GM13977 (cell line): ENCODE measurements around the gene EBF4.
A peak's percentile ranks its signal among the peaks of the same experiment; 100 is the strongest.

ENCODE experiments used
- DNase-seq: peaks from one replicate; pipeline ENCODE4 v3.0.0; 2012; ENCODE audit warnings: low spot score
- in situ Hi-C: fragments of 300-500 bp; cut with MboI; formaldehyde crosslinking; loops from one replicate; pipeline ENCODE4 v1.12.0; 2022; ENCODE audit warnings: low sequenced_read_pairs, low pct_unique_long_range_greater_than_20kb, mixed read lengths, inconsistent platforms; ENCODE audit not compliant: unreplicated experiment
- TF ChIP-seq, protein P1 (sequence below): IDR thresholded peaks from 2 replicates; pipeline ENCODE4 v1.5.1; 2012; ENCODE audit warnings: mild to moderate bottlenecking, control low read depth; ENCODE audit not compliant: insufficient read depth; ENCODE audit errors: extremely low read depth, missing control alignments

The EBF4 gene, protein sequence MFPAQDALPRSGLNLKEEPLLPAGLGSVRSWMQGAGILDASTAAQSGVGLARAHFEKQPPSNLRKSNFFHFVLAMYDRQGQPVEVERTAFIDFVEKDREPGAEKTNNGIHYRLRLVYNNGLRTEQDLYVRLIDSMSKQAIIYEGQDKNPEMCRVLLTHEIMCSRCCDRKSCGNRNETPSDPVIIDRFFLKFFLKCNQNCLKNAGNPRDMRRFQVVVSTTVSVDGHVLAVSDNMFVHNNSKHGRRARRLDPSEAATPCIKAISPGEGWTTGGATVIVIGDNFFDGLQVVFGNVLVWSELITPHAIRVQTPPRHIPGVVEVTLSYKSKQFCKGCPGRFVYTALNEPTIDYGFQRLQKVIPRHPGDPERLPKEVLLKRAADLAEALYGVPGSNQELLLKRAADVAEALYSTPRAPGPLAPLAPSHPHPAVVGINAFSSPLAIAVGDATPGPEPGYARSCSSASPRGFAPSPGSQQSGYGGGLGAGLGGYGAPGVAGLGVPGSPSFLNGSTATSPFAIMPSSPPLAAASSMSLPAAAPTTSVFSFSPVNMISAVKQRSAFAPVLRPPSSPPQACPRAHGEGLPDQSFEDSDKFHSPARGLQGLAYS

DNA sequence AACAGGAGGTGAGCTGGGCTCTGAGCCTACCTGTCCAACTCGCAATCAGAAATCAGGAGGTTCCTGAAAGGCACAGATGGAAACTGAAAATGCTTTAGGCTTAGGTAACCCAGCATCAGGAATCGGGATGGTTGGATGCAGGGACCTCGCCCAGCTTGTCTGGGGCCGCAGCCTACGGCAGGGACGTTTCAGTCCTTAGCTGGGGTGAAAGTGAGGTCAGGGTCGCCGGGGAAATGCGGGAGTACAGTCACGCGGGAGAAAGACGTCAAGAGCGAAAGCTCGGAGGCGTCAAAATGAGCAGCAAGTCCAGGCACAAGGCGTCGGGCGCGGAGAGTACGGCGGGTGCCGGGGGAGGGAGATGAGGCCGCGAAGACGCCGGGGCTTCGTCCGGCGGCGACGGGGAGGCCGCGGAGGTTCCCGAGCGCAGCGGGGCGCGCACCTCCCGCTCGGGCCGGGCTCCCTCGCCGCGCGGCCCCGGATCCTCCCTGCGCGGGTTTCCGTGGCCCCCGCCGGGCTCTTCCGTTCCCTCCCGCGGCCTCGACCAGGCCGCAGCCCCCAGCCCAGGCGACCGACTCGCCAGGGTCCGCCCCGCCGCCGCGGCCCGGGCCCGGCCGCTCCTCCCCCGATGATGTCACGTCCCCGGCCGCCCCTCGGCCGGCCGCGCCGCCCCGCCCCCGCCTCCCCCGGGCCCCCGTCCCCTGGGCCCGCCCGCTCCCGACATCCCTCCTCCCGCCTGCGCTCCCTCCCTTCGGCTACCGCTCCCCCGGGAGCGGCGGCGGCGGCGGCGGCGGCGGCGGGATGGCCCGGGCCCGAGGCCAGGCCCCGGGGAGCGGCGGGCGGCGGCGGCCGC is at the start of gene EBF4:
TSS of gene EBF4 (plus strand) at position 745 of the 850 bp plus-strand sequence. CDS start 866 bp downstream, outside the sequence.
- TF ChIP-seq, protein P1, sequence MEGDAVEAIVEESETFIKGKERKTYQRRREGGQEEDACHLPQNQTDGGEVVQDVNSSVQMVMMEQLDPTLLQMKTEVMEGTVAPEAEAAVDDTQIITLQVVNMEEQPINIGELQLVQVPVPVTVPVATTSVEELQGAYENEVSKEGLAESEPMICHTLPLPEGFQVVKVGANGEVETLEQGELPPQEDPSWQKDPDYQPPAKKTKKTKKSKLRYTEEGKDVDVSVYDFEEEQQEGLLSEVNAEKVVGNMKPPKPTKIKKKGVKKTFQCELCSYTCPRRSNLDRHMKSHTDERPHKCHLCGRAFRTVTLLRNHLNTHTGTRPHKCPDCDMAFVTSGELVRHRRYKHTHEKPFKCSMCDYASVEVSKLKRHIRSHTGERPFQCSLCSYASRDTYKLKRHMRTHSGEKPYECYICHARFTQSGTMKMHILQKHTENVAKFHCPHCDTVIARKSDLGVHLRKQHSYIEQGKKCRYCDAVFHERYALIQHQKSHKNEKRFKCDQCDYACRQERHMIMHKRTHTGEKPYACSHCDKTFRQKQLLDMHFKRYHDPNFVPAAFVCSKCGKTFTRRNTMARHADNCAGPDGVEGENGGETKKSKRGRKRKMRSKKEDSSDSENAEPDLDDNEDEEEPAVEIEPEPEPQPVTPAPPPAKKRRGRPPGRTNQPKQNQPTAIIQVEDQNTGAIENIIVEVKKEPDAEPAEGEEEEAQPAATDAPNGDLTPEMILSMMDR = no peak
- DNase-seq = peak; percentile 84
- in situ Hi-C loops = no loop called here

DNA sequence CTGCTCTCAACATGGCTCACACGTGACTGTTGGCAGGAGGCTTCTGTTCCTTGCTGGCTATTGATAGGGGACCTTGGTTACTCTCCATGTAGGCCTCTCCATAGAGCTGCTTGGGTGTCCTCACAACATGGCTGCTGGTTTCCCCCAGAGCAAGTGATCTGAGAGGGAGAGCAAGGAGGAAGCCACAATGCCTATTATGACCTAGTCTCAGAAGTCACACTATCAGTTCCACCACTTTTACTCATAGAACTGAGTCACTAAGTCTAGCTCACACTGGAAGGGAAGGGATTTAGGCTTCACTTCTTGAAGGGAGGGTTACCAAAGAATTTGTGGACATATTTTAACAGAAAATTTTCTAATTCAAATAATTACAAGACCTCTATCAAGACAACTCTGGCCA is 48.9 kb upstream of the EBF4 start:
- TF ChIP-seq, protein P1 = no peak
- DNase-seq = no peak
- in situ Hi-C loops = no loop called here

DNA sequence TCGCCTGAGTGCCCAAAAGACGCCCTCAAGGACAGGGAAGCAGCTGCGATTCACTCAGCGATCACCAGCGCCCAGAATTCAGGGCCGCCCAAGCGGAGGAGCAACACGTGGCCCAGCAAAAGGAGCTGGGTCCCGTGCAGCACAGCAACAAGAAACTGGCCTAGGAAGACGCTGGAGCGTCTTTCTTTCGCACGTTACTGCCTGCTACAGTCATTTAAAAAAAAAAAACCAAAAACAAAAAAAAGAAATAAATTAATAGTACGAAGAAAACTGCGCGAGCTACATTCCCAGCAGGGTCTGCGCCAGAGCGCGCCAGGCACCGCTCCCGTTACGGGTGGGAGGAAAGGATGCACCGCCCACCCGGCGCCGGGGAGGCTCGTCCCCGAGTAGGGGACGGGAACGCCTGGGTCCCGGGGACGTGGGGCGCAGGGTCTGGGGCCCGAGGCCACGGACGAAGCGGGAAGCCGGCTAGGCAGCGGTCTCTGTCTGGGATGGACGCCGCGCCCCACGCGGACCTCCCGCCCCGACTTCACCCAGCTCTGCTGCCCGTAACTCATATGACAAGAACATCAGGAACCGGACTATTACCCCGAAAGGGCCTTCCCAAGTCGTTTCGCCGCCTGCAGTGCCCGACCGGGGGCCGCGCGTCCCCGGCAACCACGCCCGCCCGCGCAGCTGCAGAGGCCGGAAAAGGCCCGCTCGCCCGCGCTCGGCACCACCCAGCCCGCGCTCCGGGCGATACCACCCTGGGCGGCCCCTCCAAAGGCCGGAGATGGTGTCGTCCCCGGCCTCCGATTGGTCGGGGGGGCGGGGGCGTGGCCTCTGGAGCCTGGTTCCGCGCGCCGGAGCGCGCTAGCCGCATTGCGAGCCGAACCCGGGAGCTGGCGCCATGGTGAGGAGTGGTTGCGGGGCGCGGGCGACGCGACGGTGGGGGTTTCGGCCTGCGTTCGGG is 40.5 kb upstream of the EBF4 start, which contains the start of gene NOP56:
TSS of gene NOP56 (plus strand) at position 861 of the 952 bp plus-strand sequence. CDS start at position 890, 29 bp downstream.
- TF ChIP-seq, protein P1 = no peak
- in situ Hi-C loops = no loop called here
- peak; percentile 95 for DNase-seq

DNA sequence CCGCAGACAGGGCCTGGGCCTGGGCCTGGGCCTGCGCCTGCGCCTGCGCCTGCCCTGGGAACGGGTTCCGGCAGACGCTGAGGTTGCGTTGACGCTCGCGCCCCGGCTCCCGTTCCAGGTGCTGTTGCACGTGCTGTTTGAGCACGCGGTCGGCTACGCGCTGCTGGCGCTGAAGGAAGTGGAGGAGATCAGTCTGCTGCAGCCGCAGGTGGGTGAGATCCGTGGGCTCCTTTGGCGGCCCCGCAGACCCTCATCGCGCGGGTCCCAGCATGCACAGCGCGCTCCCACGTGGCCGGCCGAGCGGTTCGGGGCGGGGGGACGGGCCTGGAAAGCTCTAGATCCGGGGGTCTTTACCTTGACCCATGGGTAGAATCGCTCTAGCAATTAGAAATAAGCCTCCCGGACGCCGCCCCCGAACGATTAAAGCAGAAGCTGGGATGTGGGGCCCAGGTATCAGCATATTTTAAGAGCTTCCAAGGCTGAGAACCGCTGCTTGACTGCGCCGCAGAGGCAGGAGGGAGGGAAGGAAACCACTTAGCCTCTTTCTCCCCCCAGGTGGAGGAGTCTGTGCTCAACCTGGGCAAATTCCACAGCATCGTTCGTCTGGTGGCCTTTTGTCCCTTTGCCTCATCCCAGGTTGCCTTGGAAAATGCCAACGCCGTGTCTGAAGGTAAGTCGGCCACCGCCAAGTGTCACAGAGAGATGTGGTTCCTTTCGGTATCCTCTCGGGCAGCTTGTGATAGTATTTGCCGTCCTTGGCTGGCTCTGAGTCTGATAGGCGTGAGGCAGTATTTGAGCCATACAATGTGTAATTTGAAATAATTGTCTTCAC is 39.6 kb upstream of the EBF4 start:
- DNase-seq = peak; percentile 64
- in situ Hi-C loops = no loop called here
- TF ChIP-seq, protein P1 = no peak

DNA sequence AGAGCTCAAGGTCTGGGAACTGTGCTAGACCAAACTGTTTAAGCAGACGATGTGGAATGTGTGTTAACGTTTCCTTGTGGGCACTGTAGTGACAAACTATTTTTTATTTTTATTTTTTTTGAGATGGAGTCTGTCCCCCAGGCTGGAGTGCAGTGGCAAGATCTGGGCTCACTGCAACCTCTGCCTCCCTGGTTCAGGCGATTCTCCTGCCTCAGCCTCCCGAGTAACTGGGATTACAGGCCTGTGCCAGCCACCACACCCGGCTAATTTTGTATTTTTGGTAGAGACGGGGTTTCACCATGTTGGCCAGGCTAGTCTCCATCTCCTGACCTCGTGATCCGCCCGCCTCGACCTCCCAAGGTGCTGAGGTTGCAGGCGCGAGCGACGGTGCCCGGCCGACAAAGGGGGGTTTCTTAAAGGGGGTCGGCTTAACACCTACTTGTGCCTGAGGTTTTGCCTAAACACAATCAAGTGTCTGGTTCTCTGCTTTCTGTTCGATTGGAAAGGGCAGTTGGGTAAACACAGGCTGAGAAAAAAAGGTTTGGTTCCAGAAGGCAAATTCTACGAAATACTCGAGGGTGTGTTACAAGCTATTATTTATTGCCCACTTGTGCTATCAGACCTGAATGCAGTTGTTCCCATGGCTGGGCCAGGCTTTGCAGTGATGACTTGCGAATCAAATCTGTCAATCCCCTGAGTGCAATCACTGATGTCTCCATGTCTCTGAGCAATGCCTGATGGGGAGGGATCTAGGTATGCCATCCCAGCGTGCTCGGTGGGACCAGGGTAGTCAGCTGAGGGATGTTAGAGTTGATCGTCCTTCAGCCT is 38.8 kb upstream of the EBF4 start:
- in situ Hi-C loops = no loop called here
- TF ChIP-seq, protein P1 = no peak
- DNase-seq = no peak
